ENCODE data around the gene RIC1. TPM values are rescaled to one million over a fixed set of nuclear protein-coding genes. Genes with fewer than 3 reads are reported as not detected.
A peak's percentile ranks its signal among the peaks of the same experiment; 100 is the strongest.

RIC1 gene
- total and polyA plus RNA-seq, 9 of the 15 experiments (the other 6 are each of a cell fraction or from before 2014, with no cell fraction given): 3.2 to 25.8 (median 15.0) TPM

DNA sequence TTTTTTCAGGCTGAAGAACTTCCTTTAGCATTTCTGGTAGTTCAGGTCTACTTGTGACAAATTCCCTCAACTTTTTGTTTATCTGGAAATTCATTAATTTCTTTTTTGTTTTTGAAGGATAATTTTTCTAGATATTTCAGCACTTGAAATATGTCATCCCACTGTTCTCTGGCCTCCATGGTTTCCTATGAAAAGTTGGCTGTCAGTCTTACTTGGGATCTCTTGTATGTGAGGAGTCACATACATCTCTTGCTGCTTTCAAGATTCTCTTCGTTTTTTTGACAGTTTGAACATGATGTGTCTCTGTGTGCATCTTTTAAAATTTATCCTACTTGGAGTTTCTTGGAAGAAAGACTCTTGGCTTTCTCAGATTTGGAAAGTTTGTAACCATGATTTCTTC, 79.5 kb downstream of the RIC1 start (continued):
- TF ChIP-seq PURB (CRISPR knock-in tag; IDR thresholded peaks at IDR 0.05; ENCODE audit: low read depth) (no peak), ZNF79 (CRISPR knock-in tag; IDR thresholded peaks at IDR 0.05; ENCODE audit: low read depth) (no peak), CBX3 (IDR thresholded peaks at IDR 0.05; ENCODE audit: borderline replicate concordance in 1 of 2, low read length in 2 of 2) (peak in 1 of 2 experiments; percentile 89; a peak in 2 of 3 replicates), POLR2AphosphoS5 (IDR thresholded peaks at IDR 0.05; ENCODE audit: control insufficient read depth, insufficient read depth, low read depth, low read length) (no peak), GTF2B (IDR thresholded peaks at IDR 0.05; ENCODE audit: extremely low read depth, insufficient read length) (no peak), TRIM24 (IDR thresholded peaks at IDR 0.05) (peak in 1 of 2 experiments; percentile 34; a peak in 1 of 4 replicates), SNIP1 (IDR thresholded peaks at IDR 0.05; ENCODE audit: low read depth) (no peak)
- TF ChIP-seq, protein P1, sequence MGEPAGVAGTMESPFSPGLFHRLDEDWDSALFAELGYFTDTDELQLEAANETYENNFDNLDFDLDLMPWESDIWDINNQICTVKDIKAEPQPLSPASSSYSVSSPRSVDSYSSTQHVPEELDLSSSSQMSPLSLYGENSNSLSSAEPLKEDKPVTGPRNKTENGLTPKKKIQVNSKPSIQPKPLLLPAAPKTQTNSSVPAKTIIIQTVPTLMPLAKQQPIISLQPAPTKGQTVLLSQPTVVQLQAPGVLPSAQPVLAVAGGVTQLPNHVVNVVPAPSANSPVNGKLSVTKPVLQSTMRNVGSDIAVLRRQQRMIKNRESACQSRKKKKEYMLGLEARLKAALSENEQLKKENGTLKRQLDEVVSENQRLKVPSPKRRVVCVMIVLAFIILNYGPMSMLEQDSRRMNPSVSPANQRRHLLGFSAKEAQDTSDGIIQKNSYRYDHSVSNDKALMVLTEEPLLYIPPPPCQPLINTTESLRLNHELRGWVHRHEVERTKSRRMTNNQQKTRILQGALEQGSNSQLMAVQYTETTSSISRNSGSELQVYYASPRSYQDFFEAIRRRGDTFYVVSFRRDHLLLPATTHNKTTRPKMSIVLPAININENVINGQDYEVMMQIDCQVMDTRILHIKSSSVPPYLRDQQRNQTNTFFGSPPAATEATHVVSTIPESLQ (CRISPR knock-in tag; IDR thresholded peaks at IDR 0.05): no peak
